ENCODE data around the gene FOXP2.

- TF ChIP-seq TAF1 (IDR thresholded peaks at IDR 0.05; ENCODE audit: low read depth, low read length) (no peak), POLR2A (IDR thresholded peaks at IDR 0.05; ENCODE audit: low read depth, low read length) (no peak), POLR2AphosphoS5 (IDR thresholded peaks at IDR 0.05; ENCODE audit: low read depth, low read length) (no peak)
Measured at GRCh38 chr7:114740095-114740494, 325.5 kb downstream of the FOXP2 start.

Measured in GM12891 (cell line).